OCI-LY7 (cell line): ENCODE results near the gene FANCI. TPM values are rescaled to one million over a fixed set of nuclear protein-coding genes. Genes with fewer than 3 reads are reported as not detected.

ENCODE experiments used
- BruUV-seq: library from RNA; stranded (reverse); fragments of 400-500 nt; replicated peaks from 2 replicates; lab custom pipeline; 2021; lab: Mats Ljungman, UMichigan
- CTCF ChIA-PET: fragments of 300-600 bp; sonication (Branson Sonifier 250); formaldehyde crosslinking; loops from one replicate; lab custom pipeline; 2022; ENCODE audit warnings: antibody characterized with exemption; ENCODE audit not compliant: unreplicated experiment; lab: Charles Lee
- POLR2A ChIA-PET: fragments of 300-600 bp; sonication (Branson Sonifier 250); formaldehyde crosslinking; loops from one replicate; lab custom pipeline; 2022; ENCODE audit warnings: antibody characterized with exemption; lab: Charles Lee
- DNase-seq: peaks from one replicate; pipeline ENCODE4 v3.0.0-alpha.2; 2015; ENCODE audit warnings: low spot score
- H2AFZ ChIP-seq: fragments of 200-600 bp; sonication (generic), shearing (Covaris generic); 2 replicates; pipeline ENCODE4 v1.6.1; 2014; ENCODE audit warnings: mild to moderate bottlenecking, antibody characterized with exemption, low read length, moderate library complexity
- H3K27ac ChIP-seq: fragments of 200-600 bp; sonication (generic); 2 replicates; pipeline ENCODE4 v1.5.1; 2014; ENCODE audit warnings: mixed run types, low read depth, mild to moderate bottlenecking, moderate library complexity, low read length, inconsistent platforms; ENCODE audit not compliant: poor library complexity, severe bottlenecking
- H3K36me3 ChIP-seq: fragments of 200-600 bp; sonication (generic); 2 replicates; pipeline ENCODE4 v1.6.1; 2014; ENCODE audit warnings: mild to moderate bottlenecking, antibody characterized with exemption, low read length, moderate library complexity, mixed read lengths; ENCODE audit not compliant: insufficient read depth
- H3K4me1 ChIP-seq: fragments of 200-600 bp; sonication (generic); 2 replicates; pipeline ENCODE4 v1.5.1; 2014; ENCODE audit warnings: mild to moderate bottlenecking, low read length; ENCODE audit not compliant: insufficient read depth, poor library complexity, severe bottlenecking
- H3K4me2 ChIP-seq: fragments of 200-600 bp; sonication (generic); 2 replicates; pipeline ENCODE4 v1.6.1; 2014; ENCODE audit warnings: mild to moderate bottlenecking, low read length
- H3K4me3 ChIP-seq: fragments of 200-600 bp; sonication (generic); 2 replicates; pipeline ENCODE4 v1.5.1; 2014; ENCODE audit warnings: mild to moderate bottlenecking, low read depth, low read length; ENCODE audit not compliant: poor library complexity, severe bottlenecking
- H3K79me2 ChIP-seq: fragments of 200-600 bp; sonication (generic); 2 replicates; pipeline ENCODE4 v1.6.1; 2016; ENCODE audit warnings: low read depth, mild to moderate bottlenecking, low read length, moderate library complexity, mixed read lengths; ENCODE audit not compliant: insufficient read depth
- H3K9me2 ChIP-seq: fragments of 200-600 bp; sonication (generic); 2 replicates; pipeline ENCODE4 v1.6.1; 2016; ENCODE audit warnings: mild to moderate bottlenecking, low read length, mixed read lengths; ENCODE audit not compliant: insufficient read depth
- H3K9me3 ChIP-seq: fragments of 200-600 bp; sonication (generic); 2 replicates; pipeline ENCODE4 v1.6.1; 2014; ENCODE audit warnings: mild to moderate bottlenecking, mixed run types, low read length, mixed read lengths
- H4K20me1 ChIP-seq: fragments of 200-600 bp; sonication (generic); 2 replicates; pipeline ENCODE4 v1.6.1; 2014; ENCODE audit warnings: mild to moderate bottlenecking, antibody characterized with exemption, low read length, moderate library complexity, mixed read lengths; ENCODE audit not compliant: insufficient read depth
- EZH2phosphoT487 ChIP-seq: fragments of 200-600 bp; sonication (generic); IDR thresholded peaks from 2 replicates; pipeline ENCODE4 v1.6.1; 2018; ENCODE audit warnings: low read depth, borderline replicate concordance, mild to moderate bottlenecking, mixed run types, antibody characterized with exemption, low read length, moderate library complexity, mixed read lengths
- intact Hi-C: fragments of 100-400 bp; cut with micrococcal nuclease; formaldehyde crosslinking; loops from one replicate; pipeline ENCODE4 v1.10.0; 2022; ENCODE audit not compliant: unreplicated experiment
- total RNA-seq, 2 experiments: library from RNA; depleted of rRNA in 1 of 2; stranded (reverse); fragments of >200 nt in 1 of 2; shearing (Covaris generic) in 1 of 2; gene quantifications; 2 replicates each; pipeline ENCODE4 v1.2.3, GENCODE V29; 2014 to 2022
- TF ChIP-seq, protein P1 (sequence below): fragments of 200-600 bp; sonication (generic); conservative IDR thresholded peaks from 2 replicates; pipeline ENCODE4 v1.5.1; 2014; ENCODE audit warnings: mild to moderate bottlenecking, antibody characterized with exemption, low read length, moderate library complexity, mixed read lengths

The FANCI gene
- total RNA-seq, 2 experiments from 2014 or later: 112 to 211 TPM

DNA sequence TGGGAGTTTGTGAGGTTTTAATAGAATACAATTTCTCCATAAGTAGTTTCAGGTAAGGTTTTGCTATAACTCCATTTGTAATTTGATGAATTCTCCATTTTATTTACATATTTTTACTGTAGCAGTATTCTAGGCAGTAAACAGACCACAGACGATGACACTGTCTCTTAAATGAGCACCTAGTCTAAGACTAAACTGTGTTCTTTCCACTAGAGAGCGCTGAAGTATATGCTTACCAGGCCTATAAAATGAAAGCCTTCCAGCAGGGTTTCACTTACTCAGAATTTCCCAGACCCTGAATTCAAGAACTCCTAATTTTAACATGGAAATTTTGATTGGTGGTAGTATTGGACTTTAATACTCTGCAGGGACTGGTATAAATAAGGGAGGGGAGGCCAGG lies 49.2 kb downstream of the FANCI start:
- H3K4me2 ChIP-seq: no peak overlapping the region
- H3K79me2 ChIP-seq: no peaks in the 10 kb centered on the region
- ChIA-PET POLR2A (interaction anchor here (1.2 kb wide), 1 partner anchor 48 kb away, joined by 3 read pairs; no protein-coding TSS in a partner anchor), CTCF (no interaction called here)
- no peak overlapping the region for H3K4me3 ChIP-seq
- no peaks in the 10 kb centered on the region for H4K20me1 ChIP-seq
- no peaks in the 10 kb centered on the region for H3K9me2 ChIP-seq
- peaks cover 89% of the 10 kb centered on the region for H3K36me3 ChIP-seq
- no peak overlapping the region for H2AFZ ChIP-seq
- intact Hi-C loops: no loop called here
- no peaks in the 10 kb centered on the region for H3K4me1 ChIP-seq
- DNase-seq: no peak
- BruUV-seq: no TSS peak
- no peak for TF ChIP-seq EZH2phosphoT487
- TF ChIP-seq, protein P1, sequence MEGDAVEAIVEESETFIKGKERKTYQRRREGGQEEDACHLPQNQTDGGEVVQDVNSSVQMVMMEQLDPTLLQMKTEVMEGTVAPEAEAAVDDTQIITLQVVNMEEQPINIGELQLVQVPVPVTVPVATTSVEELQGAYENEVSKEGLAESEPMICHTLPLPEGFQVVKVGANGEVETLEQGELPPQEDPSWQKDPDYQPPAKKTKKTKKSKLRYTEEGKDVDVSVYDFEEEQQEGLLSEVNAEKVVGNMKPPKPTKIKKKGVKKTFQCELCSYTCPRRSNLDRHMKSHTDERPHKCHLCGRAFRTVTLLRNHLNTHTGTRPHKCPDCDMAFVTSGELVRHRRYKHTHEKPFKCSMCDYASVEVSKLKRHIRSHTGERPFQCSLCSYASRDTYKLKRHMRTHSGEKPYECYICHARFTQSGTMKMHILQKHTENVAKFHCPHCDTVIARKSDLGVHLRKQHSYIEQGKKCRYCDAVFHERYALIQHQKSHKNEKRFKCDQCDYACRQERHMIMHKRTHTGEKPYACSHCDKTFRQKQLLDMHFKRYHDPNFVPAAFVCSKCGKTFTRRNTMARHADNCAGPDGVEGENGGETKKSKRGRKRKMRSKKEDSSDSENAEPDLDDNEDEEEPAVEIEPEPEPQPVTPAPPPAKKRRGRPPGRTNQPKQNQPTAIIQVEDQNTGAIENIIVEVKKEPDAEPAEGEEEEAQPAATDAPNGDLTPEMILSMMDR: 0 out of 2 replicates have a peak, but pooled peaks have one; percentile 21
- H3K27ac ChIP-seq: no peak overlapping the region
- H3K9me3 ChIP-seq: no peaks in the 10 kb centered on the region

GRCh38 chr15:89299896-89300295 lies 56.1 kb downstream of the FANCI start:
- Histone ChIP-seq H3K79me2 (no peaks in the 10 kb centered on the region), H3K4me2 (no peak overlapping the region), H3K9me2 (no peaks in the 10 kb centered on the region), H2AFZ (no peak overlapping the region), H3K9me3 (no peaks in the 10 kb centered on the region), H3K4me1 (no peaks in the 10 kb centered on the region), H3K4me3 (no peak overlapping the region), H3K27ac (no peak overlapping the region), H4K20me1 (no peaks in the 10 kb centered on the region), H3K36me3 (peaks cover 88% of the 10 kb centered on the region)
- intact Hi-C loops: loop anchor here (5.0 kb wide), 2 partner anchors 38 to 93 kb away; no protein-coding TSS in a partner anchor
- no TSS peak for BruUV-seq
- TF ChIP-seq, protein P1: peak; percentile 44; the same call in 1 of the 2 replicates
- no peak for TF ChIP-seq EZH2phosphoT487
- ChIA-PET POLR2A (no interaction called here), CTCF (no interaction called here)
- no peak for DNase-seq

GRCh38 chr15:89301304-89302089 lies 57.7 kb downstream of the FANCI start:
- Histone ChIP-seq H3K4me2 (no peak overlapping the region), H3K27ac (no peak overlapping the region), H2AFZ (no peak overlapping the region), H3K9me2 (no peaks in the 10 kb centered on the region), H3K4me3 (no peak overlapping the region), H3K36me3 (peaks cover 89% of the 10 kb centered on the region), H3K4me1 (no peaks in the 10 kb centered on the region), H4K20me1 (no peaks in the 10 kb centered on the region), H3K79me2 (no peaks in the 10 kb centered on the region), H3K9me3 (no peaks in the 10 kb centered on the region)
- ChIA-PET CTCF (no interaction called here), POLR2A (no interaction called here)
- DNase-seq: no peak
- intact Hi-C loops: loop anchor here (5.0 kb wide), 2 partner anchors 39 to 94 kb away; no protein-coding TSS in a partner anchor
- TF ChIP-seq, protein P1: no peak
- TF ChIP-seq EZH2phosphoT487: no peak
- no TSS peak for BruUV-seq
